Activated gamma-delta T cell (primary cell): ENCODE data around the gene TET2.

Experiments used
- DNase-seq: peaks from one replicate; lab custom pipeline; 2025; lab: John Stamatoyannopoulos, UW

Gene TET2

GRCh38 chr4:105182211-105182610 lies 35.5 kb downstream of the TET2 start:
- DNase-seq: no peak

- no peak for DNase-seq
Measured at GRCh38 chr4:105184316-105184980, 37.8 kb downstream of the TET2 start.

GRCh38 chr4:105186701-105187161 lies 40.1 kb downstream of the TET2 start:
- no peak for DNase-seq

- DNase-seq: no peak
Measured at GRCh38 chr4:105189855-105190650, 43.4 kb downstream of the TET2 start.

GRCh38 chr4:105191621-105192210 lies 45.0 kb downstream of the TET2 start:
- DNase-seq: no peak

GRCh38 chr4:105192474-105192873 lies 45.8 kb downstream of the TET2 start:
- no peak for DNase-seq

GRCh38 chr4:105192910-105193309 lies 46.2 kb downstream of the TET2 start:
- no peak for DNase-seq

GRCh38 chr4:105193536-105193935 lies 46.9 kb downstream of the TET2 start:
- no peak for DNase-seq

GRCh38 chr4:105194328-105195231 lies 47.9 kb downstream of the TET2 start:
- DNase-seq: no peak

GRCh38 chr4:105196523-105197145 lies 50.0 kb downstream of the TET2 start:
- DNase-seq: no peak

GRCh38 chr4:105197777-105198176 lies 51.1 kb downstream of the TET2 start:
- DNase-seq: no peak

GRCh38 chr4:105198541-105198940 lies 51.9 kb downstream of the TET2 start:
- DNase-seq: no peak

GRCh38 chr4:105206214-105206613 lies 59.5 kb downstream of the TET2 start:
- DNase-seq: no peak

- no peak for DNase-seq
Measured at GRCh38 chr4:105207386-105207785, 60.7 kb downstream of the TET2 start.

GRCh38 chr4:105208561-105208960 lies 61.9 kb downstream of the TET2 start:
- no peak for DNase-seq

- no peak for DNase-seq
Measured at GRCh38 chr4:105210916-105211315, 64.2 kb downstream of the TET2 start.

- no peak for DNase-seq
Measured at GRCh38 chr4:105215609-105216313, 69.1 kb downstream of the TET2 start.

- DNase-seq: no peak
Measured at GRCh38 chr4:105225500-105225899, 78.8 kb downstream of the TET2 start.

- no peak for DNase-seq
Measured at GRCh38 chr4:105227054-105227453, 80.4 kb downstream of the TET2 start.

GRCh38 chr4:105230287-105230686 lies 83.6 kb downstream of the TET2 start:
- no peak for DNase-seq

GRCh38 chr4:105232374-105232773 lies 85.7 kb downstream of the TET2 start:
- DNase-seq: no peak
